ENCODE data around the gene PPP1R26.

Gene PPP1R26

DNA sequence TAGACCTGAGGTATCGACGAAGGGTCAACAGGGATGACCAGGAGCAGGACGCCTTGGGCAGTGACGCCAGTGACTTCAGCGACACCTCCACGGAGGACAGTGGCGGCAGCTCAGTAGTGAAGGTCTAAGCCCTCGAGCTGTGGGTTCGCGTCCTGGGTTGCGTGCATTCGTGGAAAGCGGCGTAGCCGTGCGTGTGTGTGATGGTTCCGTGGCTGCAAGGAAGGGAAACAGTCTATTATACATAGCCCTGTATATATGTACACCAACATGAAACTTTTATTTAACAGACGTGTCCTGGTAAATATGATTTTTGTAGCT is 8.4 kb downstream of the PPP1R26 start:
- no peak overlapping the region for H3K27ac Mint-ChIP-seq
- no peak overlapping the region for H3K4me3 Mint-ChIP-seq
- no peaks in the 10 kb centered on the region for H3K9me3 Mint-ChIP-seq
- H3K36me3 Mint-ChIP-seq (ENCODE audit: low read depth), result no peaks in the 10 kb centered on the region
- H3K27me3 Mint-ChIP-seq (ENCODE audit: low read depth), result peaks cover under 1% of the 10 kb centered on the region
- H3K4me1 Mint-ChIP-seq (ENCODE audit: low read depth), result no peaks in the 10 kb centered on the region
- DNase-seq (ENCODE audit: low spot score), result no peak

DNA sequence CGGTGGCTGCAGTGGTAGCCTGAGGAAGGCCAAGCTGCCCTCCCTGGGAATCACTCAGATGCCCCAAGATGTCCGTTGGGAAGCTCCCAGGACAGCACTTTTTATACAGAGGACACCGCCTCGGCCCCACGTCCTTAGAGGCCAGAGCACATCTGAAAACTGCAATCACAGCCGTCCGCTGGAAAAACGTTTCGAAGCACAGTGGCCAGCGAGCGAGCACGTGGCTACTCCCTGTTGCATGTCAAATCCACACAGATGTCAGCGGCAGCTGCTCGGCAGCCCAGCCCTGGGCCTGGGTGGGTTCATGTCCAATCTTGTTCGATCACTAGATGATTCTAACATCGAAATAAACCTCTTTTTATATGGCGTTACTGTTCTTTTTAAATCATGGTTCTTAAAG is 8.9 kb downstream of the PPP1R26 start:
- H3K27ac Mint-ChIP-seq, result no peak overlapping the region

DNA sequence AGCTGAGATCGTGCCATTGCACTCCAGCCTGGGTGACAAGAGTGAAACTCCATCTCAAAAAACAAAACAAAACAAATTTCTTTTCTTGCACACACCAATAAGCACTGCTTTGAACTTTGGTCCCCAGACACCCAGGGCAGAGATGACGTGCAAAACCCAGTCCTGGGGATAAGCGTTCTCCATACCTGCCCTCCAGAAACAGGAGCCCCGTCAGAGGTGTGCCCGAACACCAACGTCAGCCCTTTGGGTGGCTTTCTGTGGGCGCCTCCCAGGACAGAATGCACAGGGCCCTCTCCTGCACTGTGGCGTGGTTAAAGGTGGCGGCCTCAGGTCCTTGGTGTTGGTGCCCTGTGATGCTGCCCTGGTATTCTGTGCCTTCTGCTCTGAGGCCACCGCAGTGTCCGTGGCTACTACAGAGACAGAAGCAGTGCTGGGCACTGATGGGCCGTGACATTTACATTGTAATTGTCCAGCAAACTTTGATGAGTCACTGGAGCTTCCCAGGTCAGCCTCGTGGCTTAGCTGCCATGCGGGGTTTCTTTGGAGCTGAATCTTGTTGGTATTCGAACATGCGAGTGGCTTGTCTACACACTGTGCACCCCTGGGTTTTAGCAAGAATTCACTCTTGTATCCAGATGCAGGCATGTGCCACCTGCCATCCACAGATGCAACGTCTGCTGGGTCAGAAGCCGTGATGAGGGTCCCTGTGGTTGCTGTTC is 9.8 kb downstream of the PPP1R26 start:
- no peaks in the 10 kb centered on the region for H3K9me3 Mint-ChIP-seq
- no peak overlapping the region for H3K4me3 Mint-ChIP-seq
- H3K27ac Mint-ChIP-seq, result no peak overlapping the region
- H3K36me3 Mint-ChIP-seq (ENCODE audit: low read depth), result no peaks in the 10 kb centered on the region
- H3K4me1 Mint-ChIP-seq (ENCODE audit: low read depth), result no peaks in the 10 kb centered on the region
- H3K27me3 Mint-ChIP-seq (ENCODE audit: low read depth), result no peaks in the 10 kb centered on the region
- DNase-seq (ENCODE audit: low spot score), result no peak

More for the DNA sequence above, 8.9 kb downstream of the PPP1R26 start:
- no peaks in the 10 kb centered on the region for H3K27me3 Mint-ChIP-seq (ENCODE audit: low read depth)
- no peaks in the 10 kb centered on the region for H3K36me3 Mint-ChIP-seq (ENCODE audit: low read depth)
- H3K4me3 Mint-ChIP-seq, result no peak overlapping the region
- no peaks in the 10 kb centered on the region for H3K4me1 Mint-ChIP-seq (ENCODE audit: low read depth)
- DNase-seq (ENCODE audit: low spot score), result no peak
- H3K9me3 Mint-ChIP-seq, result no peaks in the 10 kb centered on the region

DNA sequence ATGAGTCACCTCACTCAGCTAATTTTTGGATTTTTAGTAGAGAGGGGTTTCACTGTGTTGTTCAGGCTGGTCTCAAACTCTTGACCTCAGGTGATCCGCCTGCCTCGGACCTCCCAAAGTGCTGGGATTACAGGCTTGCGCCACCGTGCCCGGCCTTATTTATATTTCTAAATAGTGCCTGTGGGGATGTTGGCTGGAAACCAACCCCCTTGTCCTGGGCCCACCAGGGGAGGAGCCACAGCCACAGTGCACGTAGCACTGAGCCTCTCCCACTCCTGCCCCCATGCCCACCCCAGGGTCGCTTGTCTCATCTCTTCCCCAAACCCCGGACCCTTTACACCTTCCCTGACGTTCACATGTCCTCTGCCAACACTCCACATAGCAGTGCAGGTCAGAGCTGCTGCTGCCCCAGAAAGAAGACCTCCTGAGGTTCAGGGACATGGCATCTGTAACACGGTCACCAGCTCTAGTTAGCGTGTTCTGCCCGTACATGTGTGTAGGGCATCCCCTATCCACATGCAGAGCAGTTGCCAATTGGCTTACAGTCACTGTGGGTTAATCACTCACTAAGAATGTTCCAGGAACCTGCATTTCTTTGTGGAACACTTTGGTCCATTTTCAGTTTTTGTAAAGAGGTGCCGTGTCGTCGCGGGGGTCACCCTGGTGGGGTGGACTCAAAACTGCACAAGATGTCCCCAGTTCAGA is 10.7 kb downstream of the PPP1R26 start:
- no peaks in the 10 kb centered on the region for H3K9me3 Mint-ChIP-seq

DNA sequence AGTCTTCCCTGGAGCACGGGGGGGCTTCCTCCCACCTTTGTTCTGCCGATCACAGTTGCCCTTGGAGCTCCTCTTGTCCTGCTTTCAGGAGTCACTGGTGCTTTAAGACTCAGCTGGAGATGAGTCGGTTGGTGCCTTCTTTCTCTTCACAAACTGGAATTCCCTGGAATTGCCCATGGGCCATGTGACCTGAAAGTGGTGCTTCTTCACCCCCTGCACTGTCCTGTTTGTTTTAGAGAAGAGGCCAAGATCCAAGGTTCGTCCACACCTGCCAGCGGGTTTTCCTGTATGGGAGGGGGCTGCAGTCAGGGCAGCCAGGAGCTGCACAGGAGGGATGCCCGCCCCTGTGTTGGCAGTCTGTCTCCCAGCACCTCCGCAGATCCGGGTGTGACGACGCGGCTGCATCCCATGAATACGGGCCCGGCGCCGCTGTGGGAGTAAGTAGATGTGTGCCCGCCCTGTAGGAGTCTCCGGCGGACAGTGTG is 11.4 kb downstream of the PPP1R26 start:
- no peaks in the 10 kb centered on the region for H3K4me1 Mint-ChIP-seq (ENCODE audit: low read depth)
- no peaks in the 10 kb centered on the region for H3K36me3 Mint-ChIP-seq (ENCODE audit: low read depth)
- no peaks in the 10 kb centered on the region for H3K27me3 Mint-ChIP-seq (ENCODE audit: low read depth)
- H3K27ac Mint-ChIP-seq, result no peak overlapping the region
- no peak for DNase-seq (ENCODE audit: low spot score)
- no peak overlapping the region for H3K4me3 Mint-ChIP-seq
- no peaks in the 10 kb centered on the region for H3K9me3 Mint-ChIP-seq

More for the DNA sequence above, 10.7 kb downstream of the PPP1R26 start:
- Mint-ChIP-seq H3K4me1 (ENCODE audit: low read depth) (no peaks in the 10 kb centered on the region), H3K27ac (no peak overlapping the region), H3K4me3 (no peak overlapping the region), H3K27me3 (ENCODE audit: low read depth) (no peaks in the 10 kb centered on the region), H3K36me3 (ENCODE audit: low read depth) (no peaks in the 10 kb centered on the region)
- no peak for DNase-seq (ENCODE audit: low spot score)

DNA sequence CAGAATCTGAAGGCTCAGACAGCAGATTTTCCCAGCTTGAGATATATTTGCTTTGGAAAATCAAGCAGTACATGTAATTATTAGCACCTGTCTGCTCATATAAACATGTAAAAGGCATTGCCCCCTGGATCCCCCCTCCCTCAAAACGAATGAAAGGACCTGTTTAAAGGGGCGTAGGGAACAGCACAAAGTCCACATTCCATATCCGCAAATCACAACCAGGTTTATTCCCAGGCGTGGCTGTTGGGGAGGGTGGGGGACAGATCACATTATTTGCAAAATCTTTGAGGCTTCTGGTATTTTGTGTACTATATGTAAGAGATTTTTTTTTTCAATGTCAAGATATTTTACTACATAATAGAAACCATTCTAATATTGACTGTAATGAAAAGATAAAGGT is 12.2 kb downstream of the PPP1R26 start:
- H3K4me1 Mint-ChIP-seq (ENCODE audit: low read depth), result no peaks in the 10 kb centered on the region
- DNase-seq (ENCODE audit: low spot score), result no peak
- no peak overlapping the region for H3K4me3 Mint-ChIP-seq
- no peaks in the 10 kb centered on the region for H3K9me3 Mint-ChIP-seq
- no peaks in the 10 kb centered on the region for H3K27me3 Mint-ChIP-seq (ENCODE audit: low read depth)
- no peak overlapping the region for H3K27ac Mint-ChIP-seq
- H3K36me3 Mint-ChIP-seq (ENCODE audit: low read depth), result no peaks in the 10 kb centered on the region

DNA sequence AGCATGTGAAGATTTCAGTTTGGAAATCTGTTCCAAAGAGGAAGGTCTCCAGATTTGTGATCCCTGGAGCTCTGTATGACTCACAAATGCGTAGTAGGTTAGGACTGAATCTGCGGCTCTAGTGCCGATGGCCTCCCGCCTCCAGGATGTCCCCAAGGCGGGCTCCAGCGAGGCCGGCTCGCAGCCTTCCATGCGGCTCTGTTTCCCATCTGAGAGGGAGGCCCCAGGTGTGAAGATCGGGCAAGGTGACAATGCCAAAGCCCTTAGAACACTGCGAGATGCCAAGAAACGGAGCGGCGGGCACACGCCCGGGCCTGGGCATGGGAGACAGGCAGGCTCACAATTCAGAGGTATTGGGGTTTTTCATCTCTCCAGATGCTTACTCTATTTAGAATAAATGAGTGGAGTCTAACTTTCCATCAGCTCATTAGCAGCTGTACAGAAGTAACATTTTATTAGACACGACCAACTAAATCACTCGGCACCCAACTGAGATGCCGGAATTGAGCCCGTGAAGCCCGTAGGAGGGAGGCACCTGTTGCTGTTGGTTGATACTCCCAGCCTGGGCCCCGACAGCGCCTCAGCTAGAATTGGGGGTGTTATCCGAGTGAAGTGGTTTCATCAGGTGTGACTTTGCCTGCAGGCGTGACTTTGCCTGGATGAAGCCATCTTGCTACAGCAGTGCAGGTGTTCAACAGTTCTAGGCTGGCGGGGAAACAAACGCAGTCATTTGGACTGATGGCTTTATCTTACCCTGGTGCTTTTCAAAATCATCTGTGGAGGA is 13.5 kb downstream of the PPP1R26 start:
- Mint-ChIP-seq H3K4me3 (no peak overlapping the region), H3K27ac (no peak overlapping the region), H3K4me1 (ENCODE audit: low read depth) (no peaks in the 10 kb centered on the region), H3K27me3 (ENCODE audit: low read depth) (peaks cover 2% of the 10 kb centered on the region), H3K9me3 (no peaks in the 10 kb centered on the region), H3K36me3 (ENCODE audit: low read depth) (no peaks in the 10 kb centered on the region)
- DNase-seq (ENCODE audit: low spot score), result no peak

DNA sequence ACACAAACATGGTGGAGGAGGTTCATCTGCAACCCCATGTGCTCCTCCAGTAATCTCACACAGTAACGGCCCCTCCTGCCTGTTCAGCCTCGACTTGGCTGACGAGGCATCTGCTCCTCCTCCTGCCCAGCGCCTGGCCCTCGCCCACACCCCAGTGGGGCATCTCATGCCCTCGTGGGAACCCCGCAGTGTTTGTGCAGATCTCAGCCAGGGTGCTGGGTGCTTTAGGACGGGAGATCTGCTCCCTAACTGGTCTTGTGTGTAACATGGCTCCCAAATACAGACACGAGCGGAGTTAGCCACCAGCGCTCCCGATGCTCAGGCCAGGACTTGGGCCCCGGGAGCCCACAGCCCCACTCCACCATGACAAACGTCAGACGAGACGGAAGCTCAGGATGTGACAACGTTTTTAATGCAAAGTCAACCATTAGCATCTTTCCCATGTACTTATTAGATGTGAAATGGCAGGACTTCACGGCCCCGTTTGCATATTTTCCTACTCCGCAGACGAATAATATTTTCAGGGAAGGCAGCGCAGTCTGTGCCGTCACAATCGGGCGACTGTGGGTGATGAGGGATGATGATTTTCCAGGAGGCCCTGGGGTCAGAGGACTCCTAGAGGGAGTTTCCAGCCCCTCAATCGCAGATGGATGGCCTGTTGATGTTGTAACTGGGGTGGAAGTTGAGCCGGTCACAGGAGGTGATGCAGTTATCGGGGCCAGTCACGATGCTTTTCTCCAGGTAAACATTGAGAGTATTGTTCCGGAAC is 15.4 kb downstream of the PPP1R26 start:
- Mint-ChIP-seq H3K4me3 (no peak overlapping the region), H3K27ac (no peak overlapping the region), H3K27me3 (ENCODE audit: low read depth) (peaks cover 7% of the 10 kb centered on the region), H3K4me1 (ENCODE audit: low read depth) (peaks cover 2% of the 10 kb centered on the region), H3K36me3 (ENCODE audit: low read depth) (no peaks in the 10 kb centered on the region), H3K9me3 (no peaks in the 10 kb centered on the region)
- no peak for DNase-seq (ENCODE audit: low spot score)

DNA sequence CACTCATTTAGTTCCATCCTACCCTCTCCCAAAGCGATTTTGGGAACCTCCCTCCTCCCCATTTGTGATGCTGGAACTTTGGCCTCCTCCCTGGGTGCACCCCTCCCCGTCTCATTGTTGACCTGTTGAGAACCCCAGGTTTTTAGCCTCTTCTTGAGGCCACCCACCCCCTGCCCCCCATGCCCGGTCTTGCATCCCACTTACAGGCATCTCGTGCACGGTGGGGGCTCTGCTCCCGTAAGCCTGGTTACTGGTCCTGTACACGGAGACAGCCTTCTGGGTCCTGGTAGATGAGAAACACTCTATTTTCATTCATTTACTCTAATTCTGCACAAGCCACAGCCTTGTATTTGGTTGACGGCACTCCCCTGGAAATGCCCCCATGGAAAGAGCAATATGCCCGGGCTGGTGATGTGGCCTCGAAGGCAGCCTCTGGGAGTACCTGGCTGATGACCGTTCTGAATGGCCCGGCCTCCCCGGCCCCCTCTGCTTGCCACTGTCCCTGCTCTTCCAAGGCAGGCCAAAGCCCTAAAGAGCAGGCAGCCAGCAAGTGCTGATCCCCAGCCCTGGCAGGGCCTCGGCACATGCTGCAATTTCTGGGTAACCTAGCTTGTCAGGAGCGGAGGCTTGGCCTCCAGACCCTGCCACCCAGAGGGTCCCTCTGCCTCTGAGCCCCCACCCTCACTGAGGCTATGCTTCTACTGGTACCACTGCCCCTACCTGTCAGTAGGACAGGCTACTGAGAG is 19.0 kb downstream of the PPP1R26 start:
- H3K4me3 Mint-ChIP-seq, result no peak overlapping the region

DNA sequence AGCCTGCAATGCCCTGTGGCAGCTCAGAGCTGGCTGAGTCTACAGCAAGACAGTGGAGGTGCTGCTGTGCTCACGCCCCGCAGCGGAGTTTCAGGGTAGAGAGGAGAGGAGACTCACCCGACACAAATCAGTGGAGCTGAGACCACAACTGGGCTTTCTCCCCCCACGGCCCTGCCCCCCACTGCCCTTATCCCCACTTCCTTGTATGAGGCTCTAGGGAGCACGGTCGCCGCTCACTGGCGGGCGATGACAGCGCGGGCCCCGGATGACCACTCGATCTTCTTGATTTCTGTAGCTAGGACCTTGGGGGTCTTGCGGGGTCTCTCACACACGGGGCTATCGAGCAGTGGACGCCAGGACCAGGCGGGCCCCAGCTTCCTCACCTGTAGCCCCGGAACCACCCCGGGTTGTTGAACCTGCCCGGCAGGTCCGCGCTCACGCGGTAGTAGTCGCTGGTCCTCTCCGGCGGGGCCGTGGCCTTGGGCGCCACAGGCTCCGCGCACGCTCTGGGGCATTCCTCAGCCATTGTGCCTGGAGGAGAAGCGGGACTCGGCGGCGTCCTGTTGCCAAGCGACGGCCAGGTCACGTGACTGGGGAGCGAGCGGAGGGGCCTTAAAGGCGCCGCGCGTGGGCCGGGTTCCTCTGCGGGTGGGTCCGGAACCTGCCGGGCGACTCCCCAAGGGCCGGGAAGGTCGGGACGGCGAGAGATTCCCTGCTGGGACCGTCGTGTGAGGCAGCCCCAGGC is 19.9 kb downstream of the PPP1R26 start:
- peaks cover 17% of the 10 kb centered on the region for H3K36me3 Mint-ChIP-seq (ENCODE audit: low read depth)
- H3K27ac Mint-ChIP-seq, result peak overlapping the region; percentile 45
- H3K9me3 Mint-ChIP-seq, result no peaks in the 10 kb centered on the region
- DNase-seq (ENCODE audit: low spot score), result peak; percentile 82
- peaks cover 7% of the 10 kb centered on the region for H3K27me3 Mint-ChIP-seq (ENCODE audit: low read depth)
- peaks cover 7% of the 10 kb centered on the region for H3K4me1 Mint-ChIP-seq (ENCODE audit: low read depth)
- peak overlapping the region; percentile 65 for H3K4me3 Mint-ChIP-seq

More for the DNA sequence above, 19.0 kb downstream of the PPP1R26 start:
- no peak for DNase-seq (ENCODE audit: low spot score)
- Mint-ChIP-seq H3K4me1 (ENCODE audit: low read depth) (peaks cover 7% of the 10 kb centered on the region), H3K9me3 (no peaks in the 10 kb centered on the region), H3K36me3 (ENCODE audit: low read depth) (peaks cover 14% of the 10 kb centered on the region), H3K27me3 (ENCODE audit: low read depth) (peaks cover 7% of the 10 kb centered on the region), H3K27ac (no peak overlapping the region)

DNA sequence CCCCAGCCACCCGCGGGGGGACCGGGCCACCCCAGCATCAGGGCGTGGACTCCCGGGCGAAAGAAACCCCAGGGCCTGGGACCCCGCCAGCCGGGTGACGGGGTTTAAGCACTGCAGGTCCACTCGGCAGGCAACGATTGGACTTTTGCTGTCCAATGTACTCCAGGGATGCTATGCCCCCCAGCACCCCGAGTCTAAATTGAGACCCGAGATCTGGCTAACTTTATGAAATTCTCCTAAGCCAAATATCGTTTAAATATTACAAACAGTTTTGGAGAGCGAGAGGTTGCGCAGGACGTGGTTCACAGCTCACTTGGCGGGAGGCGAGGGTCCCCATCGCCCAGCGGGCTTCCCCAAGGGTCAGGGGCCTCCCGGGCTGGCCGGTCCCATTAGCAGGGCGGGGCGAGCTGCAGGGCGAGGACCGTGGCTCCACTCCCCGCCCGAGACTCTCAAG is 20.5 kb downstream of the PPP1R26 start:
- peaks cover 9% of the 10 kb centered on the region for H3K4me1 Mint-ChIP-seq (ENCODE audit: low read depth)
- H3K9me3 Mint-ChIP-seq, result no peaks in the 10 kb centered on the region
- H3K36me3 Mint-ChIP-seq (ENCODE audit: low read depth), result peaks cover 19% of the 10 kb centered on the region
- H3K27ac Mint-ChIP-seq, result no peak overlapping the region
- peaks cover 7% of the 10 kb centered on the region for H3K27me3 Mint-ChIP-seq (ENCODE audit: low read depth)
- no peak for DNase-seq (ENCODE audit: low spot score)
- H3K4me3 Mint-ChIP-seq, result peak overlapping the region; percentile 91

DNA sequence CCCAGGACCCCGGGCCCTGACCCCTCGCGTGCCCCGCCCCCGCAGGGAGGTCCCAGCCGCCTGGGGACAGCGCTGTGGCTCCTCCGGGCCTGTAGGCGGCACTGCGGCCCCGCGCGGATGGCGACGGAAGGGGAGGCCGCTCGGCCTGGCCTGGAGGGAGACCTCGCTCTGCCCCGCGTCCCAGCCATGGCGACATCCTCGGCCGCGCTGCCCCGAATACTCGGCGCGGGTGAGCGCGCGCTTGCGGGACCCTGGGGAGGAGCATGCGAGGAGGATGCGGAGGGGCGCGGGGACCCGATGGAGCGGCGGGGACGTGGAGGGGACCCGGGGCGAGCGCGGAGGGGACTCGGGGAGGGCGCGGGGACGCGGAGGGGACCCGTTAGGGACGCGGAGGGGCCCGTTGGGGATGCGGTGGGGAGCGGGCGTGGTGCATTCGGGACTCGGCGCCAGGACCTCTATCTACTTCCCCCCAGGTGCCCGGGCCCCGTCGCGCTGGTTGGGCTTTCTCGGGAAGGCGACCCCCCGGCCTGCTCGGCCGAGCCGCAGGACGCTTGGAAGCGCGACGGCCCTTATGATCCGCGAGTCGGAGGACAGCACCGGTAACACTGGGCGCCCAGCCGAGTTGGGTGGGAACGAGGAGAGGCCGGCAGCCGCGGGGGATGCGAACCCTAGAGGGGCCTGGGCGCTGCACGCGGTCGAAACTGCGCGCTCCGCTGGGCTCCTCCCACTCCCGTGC is 21.1 kb downstream of the PPP1R26 start, which contains the start of gene MRPS2:
TSS of gene MRPS2 (plus strand) at position 158 of the 736 bp plus-strand sequence. CDS start at position 187, 29 bp downstream.
- Mint-ChIP-seq H3K27me3 (ENCODE audit: low read depth) (peaks cover 7% of the 10 kb centered on the region), H3K27ac (peak within 1 kb of the TSS; percentile 94), H3K36me3 (ENCODE audit: low read depth) (peaks cover 19% of the 10 kb centered on the region), H3K4me1 (ENCODE audit: low read depth) (peaks cover 9% of the 10 kb centered on the region), H3K4me3 (peak within 1 kb of the TSS; percentile 91), H3K9me3 (no peaks in the 10 kb centered on the region)
- peak; percentile 88 for DNase-seq (ENCODE audit: low spot score)
